NCI-H2107 (cell line): Measurements from ENCODE around the gene UPK1A.
"Not testable (repeated sequence)": the region's sequence is repeated elsewhere in the genome, so short reads cannot be mapped to it uniquely, and the experiment has no call there.

ENCODE experiments used
- DNase-seq: peaks from one replicate; lab custom pipeline; 2025; lab: John Stamatoyannopoulos, UW

Gene UPK1A

DNA sequence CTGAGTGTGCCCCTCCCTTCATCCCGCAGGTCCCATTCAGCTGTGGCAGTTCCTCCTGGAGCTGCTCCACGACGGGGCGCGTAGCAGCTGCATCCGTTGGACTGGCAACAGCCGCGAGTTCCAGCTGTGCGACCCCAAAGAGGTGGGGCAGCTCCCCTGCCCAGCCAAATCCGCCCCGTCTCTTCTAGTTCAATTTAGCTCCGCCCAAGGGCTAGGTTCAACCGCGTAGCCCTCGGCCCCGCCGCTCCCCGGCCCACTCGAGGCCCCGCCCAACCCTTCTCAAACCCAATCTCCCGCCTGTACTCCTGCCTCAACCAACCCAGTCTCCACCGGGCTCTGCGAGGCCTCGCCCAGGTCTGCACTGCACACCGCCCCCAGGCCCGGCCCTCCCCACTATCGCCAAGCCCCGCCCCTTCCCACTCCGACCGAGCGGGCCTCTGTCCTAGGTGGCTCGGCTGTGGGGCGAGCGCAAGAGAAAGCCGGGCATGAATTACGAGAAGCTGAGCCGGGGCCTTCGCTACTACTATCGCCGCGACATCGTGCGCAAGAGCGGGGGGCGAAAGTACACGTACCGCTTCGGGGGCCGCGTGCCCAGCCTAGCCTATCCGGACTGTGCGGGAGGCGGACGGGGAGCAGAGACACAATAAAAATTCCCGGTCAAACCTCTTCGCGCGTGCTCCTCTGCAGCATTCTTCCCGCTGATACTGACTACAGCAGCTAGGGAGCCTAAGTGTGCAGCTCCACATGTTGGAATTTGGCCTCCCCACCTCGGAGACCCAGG lies 21.9 kb upstream of the UPK1A start:
- DNase-seq: peak; percentile 76

DNA sequence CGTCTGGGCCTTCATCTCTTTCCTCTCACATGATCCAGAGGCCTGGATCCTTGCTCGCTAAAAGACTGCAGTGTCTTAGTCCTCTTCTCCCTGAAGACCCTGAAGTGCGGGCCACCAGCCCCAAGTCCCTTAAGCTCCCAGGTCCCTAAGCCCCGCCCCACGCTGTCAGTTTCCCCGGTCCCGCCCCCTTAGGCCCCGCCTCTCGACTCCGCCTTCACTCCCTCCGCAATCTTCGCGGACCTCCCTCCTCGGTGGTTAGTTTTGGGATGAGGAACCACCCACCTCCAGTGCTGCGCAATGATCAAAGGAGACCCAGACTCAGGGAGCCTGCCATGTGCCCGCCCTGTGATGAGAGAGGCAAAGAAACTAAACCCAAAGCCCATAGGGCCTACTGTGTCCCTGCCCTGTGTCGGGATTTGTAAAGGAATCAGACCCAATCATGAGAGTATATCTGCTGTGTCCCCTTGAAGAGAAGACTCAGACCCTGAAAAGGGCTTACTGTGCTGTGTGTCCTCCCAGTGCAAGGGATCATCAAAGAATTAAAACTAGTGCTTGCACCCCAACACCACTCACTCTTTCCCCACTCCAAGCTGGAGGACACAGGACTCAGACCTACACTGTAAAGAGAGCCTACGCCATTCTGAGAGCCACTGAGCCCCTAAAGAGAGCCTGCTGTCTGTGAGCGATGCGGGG lies 21.2 kb upstream of the UPK1A start:
- DNase-seq: no peak

DNA sequence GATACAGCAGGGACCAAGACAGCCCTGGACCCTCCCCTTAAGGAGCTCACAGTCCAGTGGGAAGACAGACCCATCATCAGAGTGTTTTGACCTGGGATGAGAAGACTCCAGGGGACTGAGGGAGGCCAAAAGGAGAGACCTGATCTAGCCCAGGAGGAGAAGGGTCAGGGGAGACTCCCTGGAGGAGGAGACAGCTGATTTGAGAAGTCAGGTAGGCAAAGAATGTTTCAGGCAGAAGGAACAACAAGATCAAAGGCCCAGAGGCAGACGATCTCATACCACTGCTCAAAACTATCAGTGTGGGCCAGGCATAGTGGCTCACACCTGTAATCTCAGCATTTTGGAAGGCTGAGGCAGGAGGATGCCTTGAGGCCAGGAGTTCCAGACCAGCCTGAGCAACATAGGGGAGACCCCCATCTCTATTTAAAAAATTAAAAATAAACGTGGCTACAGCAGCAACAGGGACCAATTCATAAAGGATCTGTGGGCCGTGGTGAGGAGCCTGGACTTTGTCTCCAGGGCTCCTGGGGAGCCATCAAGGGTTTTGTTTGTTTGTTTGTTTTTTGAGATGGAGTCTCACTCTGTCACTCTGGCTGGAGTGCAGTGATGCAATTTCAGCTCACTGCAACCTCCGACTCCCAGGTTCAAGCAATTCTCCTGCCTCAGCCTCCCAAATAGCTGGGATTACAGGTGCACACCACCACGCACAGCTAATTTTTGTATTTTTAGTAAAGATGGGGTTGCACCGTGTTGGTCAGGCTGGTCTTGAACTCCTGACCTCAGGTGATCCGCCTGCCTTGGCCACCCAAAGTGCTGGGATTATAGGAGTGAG lies 20.4 kb upstream of the UPK1A start:
- DNase-seq: no peak

DNA sequence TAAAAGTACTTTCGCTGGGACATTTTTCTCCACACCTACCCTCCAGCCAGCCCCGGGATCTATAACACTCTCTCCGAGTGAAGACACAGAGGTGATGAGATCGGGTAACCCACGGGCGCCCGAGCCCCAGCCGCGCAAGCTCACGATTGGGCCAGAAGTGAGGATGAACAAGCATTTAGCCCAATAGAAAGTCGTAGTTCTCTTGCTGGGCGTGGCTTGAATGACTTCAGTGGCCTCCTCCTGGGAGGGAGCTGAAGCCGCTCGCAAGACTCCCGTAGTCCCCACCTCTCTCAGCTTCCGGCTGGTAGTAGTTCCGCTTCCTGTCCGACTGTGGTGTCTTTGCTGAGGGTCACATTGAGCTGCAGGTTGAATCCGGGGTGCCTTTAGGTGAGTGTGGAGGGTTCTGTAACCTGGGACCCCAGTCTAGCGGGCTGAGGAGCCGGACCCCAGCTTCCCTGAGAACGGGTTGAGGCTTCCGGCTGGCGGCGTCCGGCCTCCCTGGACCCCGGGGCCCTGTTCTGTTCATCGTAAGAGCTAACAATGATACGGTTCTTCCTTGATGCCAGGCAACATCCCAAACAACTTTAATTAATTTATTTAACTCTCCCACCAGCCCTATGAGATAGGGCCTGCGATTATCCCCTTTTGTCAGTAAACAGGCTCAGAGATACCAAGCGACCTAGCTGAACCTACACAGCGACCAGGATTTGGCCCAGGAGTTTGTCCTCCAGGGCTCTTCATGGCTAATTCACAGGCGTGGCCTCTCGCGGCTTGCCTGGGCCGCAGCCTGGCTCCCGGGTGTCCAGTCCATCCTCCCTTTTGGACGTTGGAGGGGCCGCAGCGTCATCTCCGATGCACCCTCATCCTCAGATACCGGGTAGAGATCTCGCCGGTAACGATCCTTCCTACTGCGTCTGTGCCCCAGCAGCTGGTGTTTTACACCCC lies 18.0 kb upstream of the UPK1A start, which contains the start of gene COX6B1:
Gene COX6B1 (plus strand): TSS at position 307 of the 945 bp plus-strand sequence. CDS start 2,921 bp downstream, outside the sequence.
- DNase-seq: peak; percentile 94

DNA sequence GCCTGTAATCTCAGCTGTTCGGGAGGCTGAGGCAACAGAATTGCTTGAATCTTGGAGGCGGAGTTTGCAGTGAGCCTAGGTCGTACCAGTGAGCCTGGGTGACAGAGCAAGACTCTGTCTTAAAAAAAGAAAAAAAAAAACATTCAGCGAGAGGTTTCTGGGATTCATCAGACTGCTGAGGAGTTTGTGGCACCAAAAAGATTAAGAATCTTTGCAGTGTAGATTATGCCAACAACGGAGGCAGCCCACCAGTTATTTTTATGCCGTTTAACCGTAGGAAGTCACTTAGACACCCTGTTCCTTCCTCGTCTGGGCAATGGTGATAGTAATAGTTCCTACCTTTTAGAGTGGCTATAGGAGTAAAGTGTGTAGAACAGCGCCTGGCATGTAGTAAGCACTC lies 15.7 kb upstream of the UPK1A start:
- no peak for DNase-seq

DNA sequence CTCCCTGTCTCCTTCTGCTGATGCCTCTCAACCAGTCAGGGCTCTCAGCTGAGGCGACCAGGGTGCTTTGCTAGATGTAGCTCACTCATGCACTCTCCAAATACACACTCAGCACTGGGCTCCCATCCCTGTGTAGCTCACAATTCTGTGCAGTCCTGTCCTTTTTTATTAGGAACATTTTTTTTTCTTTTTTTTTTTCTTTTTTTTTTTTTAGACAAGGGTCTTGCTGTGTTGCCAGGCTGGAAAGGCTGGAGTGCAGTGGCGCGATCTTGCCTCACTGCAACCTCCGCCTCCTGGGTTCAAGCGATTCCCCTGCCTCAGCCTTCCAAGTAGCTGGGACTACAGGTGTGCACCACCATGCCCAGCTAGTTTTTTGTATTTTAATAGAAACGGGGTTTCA lies 11.5 kb upstream of the UPK1A start:
- not testable (repeated sequence) for DNase-seq

DNA sequence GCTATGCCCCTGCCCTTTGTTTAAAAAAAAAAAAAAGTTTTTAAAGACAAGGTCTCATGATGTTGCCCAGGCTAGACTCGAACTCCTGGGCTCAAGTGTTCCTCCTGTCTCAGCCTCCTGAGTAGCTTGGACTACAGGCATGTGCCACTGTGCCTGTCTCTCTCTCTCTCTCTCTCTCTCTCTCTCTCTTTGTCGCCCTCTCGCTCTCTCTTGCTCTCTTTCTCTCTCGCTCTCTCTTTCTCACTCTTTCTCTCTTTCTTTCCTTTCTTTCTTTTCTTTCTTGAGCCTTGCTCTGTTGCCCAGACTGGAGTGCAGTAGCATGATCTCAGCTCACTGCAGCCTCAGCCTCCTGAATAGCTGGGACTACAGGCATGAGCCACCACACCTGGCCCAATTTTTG lies 10.7 kb upstream of the UPK1A start:
- DNase-seq: no peak

DNA sequence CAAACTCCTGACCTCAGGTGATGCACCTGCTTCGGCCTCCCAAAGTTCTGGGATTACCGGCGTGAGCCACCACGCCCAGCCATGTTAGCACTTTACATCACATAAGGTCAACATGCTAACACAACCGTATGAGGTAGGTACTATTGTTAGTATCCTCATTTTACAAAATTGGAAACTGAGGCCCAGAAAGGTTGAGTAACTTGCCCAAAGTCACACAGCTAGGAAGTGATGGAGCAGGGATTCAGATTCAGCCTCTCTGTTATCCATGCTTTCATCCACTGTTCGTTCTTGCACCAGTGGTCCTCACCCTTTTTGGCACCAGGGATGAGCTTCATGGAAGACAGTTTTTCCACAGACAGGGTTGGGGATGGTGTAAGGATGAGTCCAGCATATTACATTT lies 9.6 kb upstream of the UPK1A start:
- DNase-seq: no peak

DNA sequence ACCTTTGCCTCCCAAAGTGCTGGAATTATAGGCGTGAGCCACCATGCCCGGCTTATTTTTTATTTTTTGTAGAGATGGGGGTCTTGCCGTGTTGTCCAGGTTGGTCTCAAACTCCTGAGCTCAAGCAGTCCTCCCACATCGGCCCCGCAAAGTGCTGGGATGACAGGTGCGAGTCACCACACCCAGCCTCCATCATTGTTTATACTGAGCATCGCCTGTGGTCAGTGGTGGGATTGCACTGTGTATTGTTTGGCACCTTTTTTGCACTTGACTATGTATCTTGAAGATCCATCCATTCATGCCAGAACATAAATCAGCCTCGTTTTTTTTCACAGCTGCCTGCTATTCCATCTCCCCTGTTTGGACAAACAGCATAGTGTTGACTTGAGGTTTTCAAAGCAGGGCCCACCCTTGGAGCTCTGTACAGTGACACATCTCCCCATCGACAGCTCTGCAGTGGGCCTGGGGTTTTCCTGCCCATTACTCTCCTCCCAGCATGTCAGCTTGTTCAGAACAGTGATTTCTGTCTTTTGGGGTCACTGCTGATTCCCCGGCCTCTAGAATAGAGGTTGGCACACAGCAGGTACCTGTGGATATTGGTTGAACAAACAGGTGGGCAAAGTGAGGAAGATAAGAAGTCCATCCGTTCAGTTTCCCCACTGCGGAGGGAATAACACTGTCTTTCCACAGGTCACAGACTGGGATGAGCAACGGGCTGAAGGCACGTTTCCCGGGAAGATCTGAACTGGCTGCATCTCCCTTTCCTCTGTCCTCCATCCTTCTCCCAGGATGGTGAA lies 8.2 kb upstream of the UPK1A start:
- no peak for DNase-seq

DNA sequence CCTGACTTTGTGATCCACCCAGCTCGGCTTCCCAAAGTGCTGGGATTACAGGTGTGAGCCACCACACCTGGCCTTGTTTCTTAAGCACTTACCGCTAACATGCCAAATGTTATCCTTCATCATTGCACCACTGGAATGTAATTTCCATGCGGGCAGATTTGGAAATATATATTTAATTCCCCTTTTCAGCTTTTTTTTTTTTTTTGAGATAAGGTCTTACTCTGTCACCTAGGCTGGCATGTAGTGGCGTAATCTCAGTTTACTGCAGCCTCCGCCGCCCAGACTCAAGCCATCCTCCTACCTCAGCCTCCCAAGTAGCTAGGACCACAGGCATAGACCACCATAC lies 4.3 kb upstream of the UPK1A start:
- no peak for DNase-seq

DNA sequence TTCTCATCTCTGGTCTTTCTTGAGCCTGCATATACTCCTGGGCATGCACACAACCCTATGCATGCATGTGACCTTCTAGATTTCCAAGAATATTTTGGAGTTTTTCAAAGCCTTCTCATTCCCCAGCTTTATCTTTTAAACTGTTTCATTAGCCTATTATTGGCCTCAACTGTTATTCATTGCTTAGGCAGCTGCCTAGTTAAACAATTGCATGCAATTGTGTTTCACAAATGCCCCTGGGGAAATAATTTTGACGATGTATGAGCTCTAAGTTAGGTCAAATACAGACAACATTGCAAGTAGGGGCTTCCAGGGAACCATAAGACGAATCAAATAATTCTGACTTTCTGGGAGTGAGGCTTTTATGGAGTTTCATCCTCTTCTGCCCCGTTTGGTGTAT lies 2.3 kb upstream of the UPK1A start:
- DNase-seq: no peak

DNA sequence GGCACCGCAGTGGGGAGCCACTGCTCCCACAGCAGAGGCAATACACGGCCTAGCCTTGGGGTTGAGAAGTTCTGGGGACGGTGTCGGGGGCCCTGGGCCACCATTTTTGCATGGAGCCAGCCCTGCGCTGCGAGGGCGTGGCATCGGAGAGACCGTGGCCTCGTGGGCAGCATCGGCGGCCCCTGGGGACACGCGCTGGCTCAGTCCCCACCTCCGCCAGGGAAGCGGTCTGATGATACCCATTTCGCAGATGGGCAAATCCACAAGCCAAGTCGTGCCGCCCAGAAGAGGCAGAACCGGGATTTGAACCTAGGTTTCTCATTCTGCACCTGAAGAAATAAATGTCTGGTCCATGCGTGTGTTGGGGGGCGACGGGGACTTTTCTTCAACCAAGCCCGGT lies 1.2 kb upstream of the UPK1A start:
- DNase-seq: no peak

DNA sequence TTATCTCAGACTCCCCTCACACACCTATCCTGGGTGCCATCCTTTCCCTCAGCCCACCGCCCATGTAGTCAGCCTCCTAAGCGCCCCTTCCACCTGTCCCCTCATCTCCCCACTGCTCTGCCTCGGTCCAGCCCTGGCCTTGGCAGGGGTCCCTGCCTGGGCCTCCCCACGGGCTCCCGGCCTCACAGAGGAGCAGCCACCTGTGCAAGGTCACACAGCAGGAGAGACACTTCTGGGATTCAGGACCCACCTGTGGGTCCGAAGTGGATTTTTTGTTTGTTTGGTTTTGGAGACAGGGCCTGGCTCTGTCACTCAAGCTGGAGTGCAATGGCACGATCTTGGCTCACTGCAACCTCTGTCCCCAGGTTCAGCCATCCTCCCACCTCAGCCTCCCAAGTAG lies 713 bp upstream of the UPK1A start:
- no peak for DNase-seq

DNA sequence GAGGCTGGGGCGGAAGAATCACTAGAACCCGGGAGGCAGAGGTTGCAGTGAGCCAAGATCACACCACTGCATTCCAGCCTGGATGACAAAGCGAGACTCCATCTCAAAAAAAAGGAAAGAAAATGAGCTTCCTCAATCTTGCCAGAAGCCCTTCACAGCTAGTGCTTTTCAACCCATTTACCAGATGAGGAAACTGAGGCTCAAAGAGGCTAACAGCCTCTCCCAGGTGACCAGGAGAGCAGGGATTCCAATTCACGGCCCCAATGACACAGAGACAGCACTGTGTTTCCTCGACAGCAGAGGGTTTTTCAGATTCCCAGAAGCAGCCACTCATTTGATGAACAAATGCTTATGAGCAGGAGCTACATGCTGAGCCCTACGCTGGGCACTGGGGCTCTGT lies 3.2 kb downstream of the UPK1A start:
- DNase-seq: no peak

DNA sequence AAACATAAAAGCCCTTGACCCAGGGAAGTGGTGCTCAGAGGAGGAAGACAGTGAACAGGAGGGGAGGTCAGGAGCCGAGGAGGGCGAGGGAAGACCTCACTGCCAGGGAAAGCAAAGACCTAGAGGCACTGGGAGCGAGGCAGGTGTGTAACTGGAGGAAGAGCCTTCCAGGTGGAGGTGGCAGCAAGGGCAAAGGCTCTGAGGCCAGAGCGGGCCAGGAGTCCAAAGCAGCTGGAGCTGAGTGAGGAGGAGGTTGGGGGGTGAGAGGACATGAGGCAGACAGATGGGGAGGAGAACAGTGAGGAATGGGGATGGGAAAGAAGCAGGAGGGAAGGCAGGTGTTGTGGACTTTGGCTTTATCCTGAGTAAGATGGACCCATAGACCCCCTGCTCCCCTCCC lies 3.7 kb downstream of the UPK1A start:
- DNase-seq: no peak

DNA sequence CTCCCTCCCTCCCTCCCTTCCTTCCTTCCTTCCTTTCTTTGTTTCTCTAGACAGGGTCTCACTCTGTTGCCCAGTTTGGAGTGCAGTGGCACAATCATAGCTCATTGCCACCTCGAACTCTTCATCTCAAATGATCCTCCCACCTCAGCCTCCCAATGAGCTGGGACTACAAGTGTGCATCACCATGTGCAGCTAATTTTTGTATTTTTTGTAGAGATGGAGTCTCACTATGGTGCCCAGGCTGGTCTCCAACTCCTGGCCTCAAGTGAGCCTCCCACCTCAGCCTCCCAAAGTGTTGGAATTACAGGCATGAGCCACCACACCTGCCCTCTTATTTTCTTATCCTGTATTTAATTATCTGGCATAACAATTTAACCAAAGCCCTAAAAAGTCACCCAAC lies 4.4 kb downstream of the UPK1A start:
- DNase-seq: no peak

DNA sequence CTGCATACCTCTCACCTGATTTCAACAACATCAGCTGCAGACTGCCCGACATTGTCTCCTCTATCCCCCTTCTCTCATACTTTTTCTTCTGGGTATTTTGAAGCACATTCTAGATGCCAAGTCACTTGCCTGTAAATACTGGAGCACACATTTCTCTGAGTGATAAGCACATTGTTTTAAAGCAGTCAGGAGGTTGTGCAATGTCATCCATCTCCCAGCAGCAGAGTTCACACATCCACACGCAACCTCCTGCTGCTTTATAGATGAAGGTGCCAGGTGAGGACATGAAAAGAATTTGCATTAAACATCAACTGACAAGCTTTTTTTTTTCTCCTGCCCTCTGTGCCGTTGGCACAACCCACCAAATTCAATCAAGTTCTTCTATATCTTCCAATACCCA lies 5.5 kb downstream of the UPK1A start:
- DNase-seq: no peak

DNA sequence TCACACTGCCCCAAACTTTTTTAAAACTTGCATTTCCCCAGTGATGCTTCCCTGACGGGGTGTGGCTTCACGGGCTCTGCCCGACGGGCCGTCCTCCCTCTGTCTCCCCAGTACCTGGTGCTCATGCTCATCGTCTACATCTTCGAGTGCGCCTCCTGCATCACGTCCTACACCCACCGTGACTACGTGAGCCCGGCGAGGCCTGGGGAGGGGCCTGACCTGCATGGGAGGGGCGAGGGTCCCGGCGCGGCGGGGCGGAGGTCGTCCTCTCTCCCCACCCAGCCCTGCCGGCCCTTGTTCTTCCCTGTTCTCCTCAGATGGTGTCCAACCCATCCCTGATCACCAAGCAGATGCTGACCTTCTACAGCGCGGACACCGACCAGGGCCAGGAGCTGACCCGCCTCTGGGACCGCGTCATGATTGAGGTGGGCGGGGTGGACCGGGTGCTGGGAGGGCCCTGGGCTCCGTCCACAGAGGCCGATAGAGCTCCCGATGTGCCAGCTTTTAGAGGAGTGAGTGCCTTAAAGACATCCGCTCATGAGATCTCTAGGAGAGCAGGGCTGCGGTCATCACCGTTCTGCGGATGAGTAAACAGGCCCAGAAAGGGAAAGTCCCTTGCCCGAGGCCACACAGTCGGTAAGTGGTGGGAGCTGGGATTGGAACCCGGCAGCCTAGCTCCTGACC lies 6.9 kb downstream of the UPK1A start:
- DNase-seq: no peak

DNA sequence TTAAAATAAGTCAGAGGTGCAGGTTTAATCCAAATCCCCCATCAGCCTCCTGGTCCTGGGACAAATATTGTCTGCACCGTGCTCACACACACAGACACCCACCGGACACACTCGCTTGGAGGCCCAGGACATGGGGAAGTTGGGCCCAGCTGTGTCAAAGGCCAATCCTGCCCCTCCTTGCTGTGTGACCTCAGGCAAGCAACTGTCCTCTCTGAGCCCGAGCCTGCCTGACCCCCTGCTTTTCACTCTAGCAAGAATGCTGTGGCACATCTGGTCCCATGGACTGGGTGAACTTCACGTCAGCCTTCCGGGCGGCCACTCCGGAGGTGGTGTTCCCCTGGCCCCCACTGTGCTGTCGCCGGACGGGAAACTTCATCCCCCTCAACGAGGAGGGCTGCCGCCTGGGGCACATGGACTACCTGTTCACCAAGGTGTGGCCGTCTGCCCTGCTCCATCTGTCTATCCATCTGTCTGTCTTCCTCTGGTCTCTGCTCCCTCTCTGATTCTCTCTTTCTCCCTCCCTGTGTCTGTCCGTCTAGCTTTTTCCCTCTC lies 9.3 kb downstream of the UPK1A start:
- DNase-seq: no peak

DNA sequence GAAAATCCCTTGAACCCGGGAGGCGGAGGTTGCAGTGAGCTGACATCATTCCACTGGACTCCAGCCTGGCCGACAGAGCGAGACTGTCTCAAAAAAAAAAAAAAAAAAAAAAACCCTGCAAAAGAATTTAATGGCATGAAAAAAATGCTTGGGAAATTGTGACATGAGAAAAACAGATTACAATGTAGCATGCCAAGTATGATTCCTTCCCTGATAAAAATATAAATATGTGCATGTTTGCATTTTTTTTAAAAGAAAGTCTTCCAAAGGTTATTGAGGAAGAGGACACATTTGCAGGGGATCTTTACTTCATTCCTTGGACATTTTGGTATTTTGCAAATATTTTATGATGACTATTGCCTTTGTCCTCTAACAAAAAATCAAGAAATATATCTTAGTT lies 23.5 kb downstream of the UPK1A start:
- no peak for DNase-seq
